GM18951 (cell line): Measurements from ENCODE around the gene GAMT.

Experiments used
- POLR2A ChIP-seq: IDR thresholded peaks from 4 replicates; pipeline ENCODE4 v1.6.1; 2011; ENCODE audit warnings: mild to moderate bottlenecking; ENCODE audit not compliant: insufficient read length, insufficient read depth; ENCODE audit errors: extremely low read depth
- in situ Hi-C: fragments of 300-500 bp; cut with MboI; formaldehyde crosslinking; loops from one replicate; pipeline ENCODE4 v1.12.0; 2022; ENCODE audit warnings: low sequenced_read_pairs, mixed read lengths, inconsistent platforms; ENCODE audit not compliant: unreplicated experiment

Gene GAMT

GRCh38 chr19:1438933-1439354 is 37.6 kb upstream of the GAMT start:
- no peak for TF ChIP-seq POLR2A
- in situ Hi-C loops: no loop called here

- in situ Hi-C loops: no loop called here
- TF ChIP-seq POLR2A: peak; percentile 99
Measured at GRCh38 chr19:1438035-1438932, 36.9 kb upstream of the GAMT start, which contains the start of gene RPS15. TSS of gene RPS15 (plus strand) at chr19:1438396. CDS start at chr19:1438426, 30 bp downstream.

GRCh38 chr19:1437609-1438008 is 36.3 kb upstream of the GAMT start:
- TF ChIP-seq POLR2A: no peak
- in situ Hi-C loops: no loop called here

- no peak for TF ChIP-seq POLR2A
- in situ Hi-C loops: no loop called here
Measured at GRCh38 chr19:1435378-1435989, 34.1 kb upstream of the GAMT start.

DNA sequence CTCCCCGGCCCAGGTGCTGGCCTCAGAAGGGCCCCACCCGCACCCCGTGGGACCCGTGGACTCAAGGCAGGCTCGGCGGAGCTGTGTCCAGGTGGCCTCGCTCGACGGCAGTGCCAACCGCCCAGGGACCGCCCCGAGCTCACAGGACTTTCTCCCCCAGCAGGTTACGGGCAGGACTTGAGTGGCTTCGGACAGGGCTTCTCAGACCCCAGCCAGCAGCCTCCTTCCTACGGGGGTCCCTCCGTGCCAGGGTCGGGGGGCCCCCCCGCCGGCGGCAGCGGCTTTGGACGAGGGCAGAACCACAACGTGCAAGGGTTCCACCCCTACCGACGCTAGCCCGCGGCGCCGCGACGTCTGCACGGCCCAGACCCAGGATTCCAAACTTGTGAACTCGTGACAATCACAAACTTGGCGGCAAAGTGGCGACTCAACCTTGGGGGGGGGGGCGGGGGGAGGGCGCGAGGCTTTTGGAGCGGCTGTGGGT is 33.3 kb upstream of the GAMT start:
- TF ChIP-seq POLR2A: no peak

DNA sequence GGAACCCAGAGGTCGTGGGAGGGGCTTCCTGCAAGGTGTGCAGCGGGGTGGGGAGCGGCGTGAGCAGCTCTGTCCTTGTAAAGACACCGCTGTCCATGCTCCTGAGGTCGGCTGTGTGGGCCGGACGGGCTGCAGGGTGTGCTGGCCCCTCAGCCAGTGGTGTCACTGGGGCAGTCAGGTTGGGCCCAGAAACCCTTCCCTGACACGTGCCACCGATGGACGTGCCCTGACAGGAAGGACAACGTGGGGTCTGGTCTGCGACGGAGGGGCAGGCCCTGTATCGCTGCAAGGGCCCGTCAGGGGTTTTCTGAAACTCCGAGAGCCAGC is 32.7 kb upstream of the GAMT start:
- in situ Hi-C loops: no loop called here
- TF ChIP-seq POLR2A: no peak

More for the DNA sequence above, 33.3 kb upstream of the GAMT start:
- in situ Hi-C loops: no loop called here

DNA sequence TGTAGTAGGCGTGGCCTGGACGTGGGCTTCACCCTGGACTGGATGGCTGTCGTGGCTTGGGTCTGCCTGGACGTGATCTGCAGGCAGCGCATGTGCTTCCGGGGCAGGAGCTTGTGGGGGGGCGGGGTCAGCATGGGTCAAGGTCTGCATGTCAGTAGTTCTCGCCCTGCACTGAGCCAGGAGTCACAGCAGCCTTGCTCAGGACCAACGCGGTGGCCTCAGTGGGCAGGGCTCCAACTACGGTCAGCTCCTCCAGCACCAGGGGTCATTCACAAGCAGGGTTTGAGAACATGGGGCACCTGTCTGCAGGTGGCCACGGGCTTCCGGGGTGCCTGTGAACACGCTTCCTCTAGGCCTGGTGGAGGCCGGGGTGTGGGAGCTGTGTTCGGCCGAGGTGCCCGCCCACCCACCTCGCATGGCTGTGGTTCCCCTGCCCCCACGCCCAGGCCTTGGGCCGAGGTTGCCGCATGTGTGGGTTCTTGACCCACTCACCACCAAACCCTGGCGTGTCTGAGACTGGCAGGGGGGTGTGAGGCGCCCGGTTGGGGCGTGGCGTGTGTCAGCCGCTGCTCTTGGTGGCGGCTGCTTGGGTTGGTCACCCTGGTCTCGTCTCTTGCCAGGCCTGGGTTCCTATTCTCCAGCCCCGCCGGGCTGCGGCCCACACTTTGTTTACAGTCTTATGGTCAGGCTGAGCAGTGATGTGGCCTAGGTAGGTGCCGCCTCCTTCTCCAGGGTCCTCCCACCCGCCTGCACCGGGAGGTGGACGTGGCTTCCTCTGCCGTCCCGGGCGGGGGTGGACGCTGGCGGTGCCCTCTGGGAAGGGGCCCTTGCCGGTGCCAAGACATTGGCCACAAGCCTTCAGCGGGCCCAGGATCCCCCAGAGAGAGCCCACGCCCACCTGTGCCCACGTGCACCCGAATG is 32.0 kb upstream of the GAMT start:
- in situ Hi-C loops: no loop called here
- no peak for TF ChIP-seq POLR2A

DNA sequence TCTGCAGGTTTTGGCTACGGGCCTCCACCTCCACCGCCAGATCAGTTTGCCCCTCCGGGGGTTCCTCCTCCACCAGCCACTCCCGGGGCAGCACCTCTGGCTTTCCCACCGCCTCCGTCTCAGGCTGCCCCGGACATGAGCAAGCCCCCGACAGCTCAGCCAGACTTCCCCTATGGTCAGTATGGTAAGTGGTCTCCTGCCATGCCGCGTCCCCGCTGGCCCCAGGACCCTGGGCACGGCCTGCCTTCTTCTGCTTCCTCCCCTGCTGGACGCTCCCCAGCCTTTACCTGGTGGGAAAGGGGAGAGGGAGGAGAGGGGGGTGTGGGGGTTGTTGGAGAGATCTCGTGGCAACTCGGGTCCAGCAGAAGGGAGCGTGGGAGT is 31.2 kb upstream of the GAMT start:
- no peak for TF ChIP-seq POLR2A
- in situ Hi-C loops: no loop called here

GRCh38 chr19:1431759-1432506 is 30.6 kb upstream of the GAMT start:
- TF ChIP-seq POLR2A: no peak
- in situ Hi-C loops: no loop called here

DNA sequence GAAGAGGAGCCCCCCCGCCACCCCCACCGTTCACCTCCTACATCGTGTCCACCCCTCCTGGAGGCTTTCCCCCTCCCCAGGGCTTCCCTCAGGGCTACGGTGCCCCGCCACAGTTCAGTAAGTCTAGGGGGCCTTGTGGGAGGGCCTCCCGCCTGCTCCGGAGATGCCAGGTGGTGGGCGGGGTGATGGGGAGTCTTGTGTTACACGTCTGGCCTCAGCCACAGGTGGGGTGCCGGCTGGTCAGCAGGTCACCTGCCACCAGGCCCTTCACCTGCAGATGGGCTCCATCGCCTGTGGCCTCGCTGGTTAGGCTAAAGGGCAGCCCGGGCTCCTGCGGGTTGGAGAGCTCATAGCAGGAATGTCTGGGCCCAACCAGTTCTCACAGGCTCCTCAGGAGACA is 28.9 kb upstream of the GAMT start:
- in situ Hi-C loops: no loop called here
- TF ChIP-seq POLR2A: no peak

- in situ Hi-C loops: no loop called here
- TF ChIP-seq POLR2A: no peak
Measured at GRCh38 chr19:1429750-1430149, 28.4 kb upstream of the GAMT start.

GRCh38 chr19:1428738-1429391 is 27.5 kb upstream of the GAMT start:
- TF ChIP-seq POLR2A: no peak
- in situ Hi-C loops: no loop called here
